Coronary artery (tissue), 2 donors: ENCODE data around the gene ALKBH8.
"Not testable (repeated sequence)": the region's sequence is repeated elsewhere in the genome, so short reads cannot be mapped to it uniquely, and the experiment has no call there.

Experiments
- DNase-seq: peaks from one replicate; pipeline ENCODE4 v3.0.0-alpha.2; 2017; ENCODE audit warnings: low spot score
- H3K27ac ChIP-seq, 2 donors: fragments of 200-600 bp; sonication (generic); one replicate each; pipeline ENCODE4 v1.5.1; 2016 to 2019
- H3K4me3 ChIP-seq: fragments of 200-600 bp; sonication (generic); 2 replicates; pipeline ENCODE4 v1.5.1; 2016; ENCODE audit warnings: mild to moderate bottlenecking, moderate library complexity
- TF ChIP-seq, protein P1 (sequence below): fragments of 200-600 bp; sonication (generic); IDR thresholded peaks from one replicate; pipeline ENCODE4 v1.5.1; 2019; ENCODE audit warnings: antibody characterized with exemption

The ALKBH8 gene

DNA sequence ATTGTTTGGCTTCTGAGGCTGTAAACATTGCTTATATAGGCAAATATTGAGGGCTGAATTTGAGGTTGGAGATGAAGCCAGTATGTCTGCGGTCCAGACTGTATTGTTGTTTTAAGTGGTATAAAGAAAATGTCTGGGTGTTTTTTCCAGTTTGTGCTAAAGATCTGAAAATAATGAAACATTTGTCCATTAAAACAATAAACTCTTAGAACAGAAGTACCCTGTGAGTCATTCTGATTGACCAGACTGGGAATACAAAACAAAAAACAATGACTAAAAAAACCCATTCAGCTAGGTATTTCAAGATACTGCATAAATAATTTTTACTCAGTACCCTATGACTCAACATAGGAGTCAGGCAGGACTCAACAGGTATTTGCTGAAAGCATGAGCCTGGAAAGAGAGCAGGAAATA is 20.4 kb downstream of the ALKBH8 start:
- Histone ChIP-seq H3K27ac (no peak overlapping the region), H3K4me3 (no peak overlapping the region)
- DNase-seq, result no peak
- TF ChIP-seq, protein P1, sequence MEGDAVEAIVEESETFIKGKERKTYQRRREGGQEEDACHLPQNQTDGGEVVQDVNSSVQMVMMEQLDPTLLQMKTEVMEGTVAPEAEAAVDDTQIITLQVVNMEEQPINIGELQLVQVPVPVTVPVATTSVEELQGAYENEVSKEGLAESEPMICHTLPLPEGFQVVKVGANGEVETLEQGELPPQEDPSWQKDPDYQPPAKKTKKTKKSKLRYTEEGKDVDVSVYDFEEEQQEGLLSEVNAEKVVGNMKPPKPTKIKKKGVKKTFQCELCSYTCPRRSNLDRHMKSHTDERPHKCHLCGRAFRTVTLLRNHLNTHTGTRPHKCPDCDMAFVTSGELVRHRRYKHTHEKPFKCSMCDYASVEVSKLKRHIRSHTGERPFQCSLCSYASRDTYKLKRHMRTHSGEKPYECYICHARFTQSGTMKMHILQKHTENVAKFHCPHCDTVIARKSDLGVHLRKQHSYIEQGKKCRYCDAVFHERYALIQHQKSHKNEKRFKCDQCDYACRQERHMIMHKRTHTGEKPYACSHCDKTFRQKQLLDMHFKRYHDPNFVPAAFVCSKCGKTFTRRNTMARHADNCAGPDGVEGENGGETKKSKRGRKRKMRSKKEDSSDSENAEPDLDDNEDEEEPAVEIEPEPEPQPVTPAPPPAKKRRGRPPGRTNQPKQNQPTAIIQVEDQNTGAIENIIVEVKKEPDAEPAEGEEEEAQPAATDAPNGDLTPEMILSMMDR, result no peak

DNA sequence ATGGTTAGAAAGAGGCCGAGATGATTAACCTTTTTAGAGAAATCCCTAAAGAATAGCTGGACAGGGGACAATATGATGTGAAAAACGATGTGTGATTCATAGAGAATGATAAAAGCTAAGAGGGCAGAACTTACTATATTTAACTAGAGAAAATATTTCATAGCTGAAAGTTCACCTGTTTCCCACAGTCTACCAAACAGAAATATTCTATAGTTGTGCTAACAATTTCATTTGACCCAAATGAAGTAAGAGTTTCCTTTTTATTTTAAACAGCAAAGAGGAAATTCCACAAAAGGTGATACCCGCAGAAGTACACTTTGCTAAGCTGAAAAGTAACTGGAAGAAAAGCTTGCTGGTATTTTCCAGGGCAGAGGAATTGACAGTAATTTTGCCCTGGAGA is 26.7 kb downstream of the ALKBH8 start:
- no peak for DNase-seq
- Histone ChIP-seq H3K4me3 (no peak overlapping the region), H3K27ac (no peak overlapping the region)
- TF ChIP-seq, protein P1, result no peak

DNA sequence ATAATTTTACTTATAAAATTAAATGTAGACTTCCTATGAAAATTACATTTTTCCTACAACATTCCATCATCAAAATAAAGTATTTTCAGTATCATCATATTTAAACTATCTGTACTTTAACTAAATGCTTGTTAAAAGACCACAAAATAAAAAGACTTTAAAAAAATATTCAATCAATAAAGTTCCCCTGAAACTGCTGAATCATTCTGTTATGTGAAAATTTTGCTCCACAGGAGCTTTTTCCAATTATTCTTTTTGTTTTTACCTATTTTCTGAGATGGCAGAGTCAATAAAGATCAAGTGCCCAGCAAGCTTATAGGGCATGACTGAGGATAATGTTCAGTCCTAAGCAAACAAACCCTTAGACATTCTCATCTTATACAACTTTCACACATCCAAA is 27.3 kb downstream of the ALKBH8 start:
- DNase-seq, result no peak
- Histone ChIP-seq H3K4me3 (no peak overlapping the region), H3K27ac (no peak overlapping the region)
- TF ChIP-seq, protein P1, result no peak

DNA sequence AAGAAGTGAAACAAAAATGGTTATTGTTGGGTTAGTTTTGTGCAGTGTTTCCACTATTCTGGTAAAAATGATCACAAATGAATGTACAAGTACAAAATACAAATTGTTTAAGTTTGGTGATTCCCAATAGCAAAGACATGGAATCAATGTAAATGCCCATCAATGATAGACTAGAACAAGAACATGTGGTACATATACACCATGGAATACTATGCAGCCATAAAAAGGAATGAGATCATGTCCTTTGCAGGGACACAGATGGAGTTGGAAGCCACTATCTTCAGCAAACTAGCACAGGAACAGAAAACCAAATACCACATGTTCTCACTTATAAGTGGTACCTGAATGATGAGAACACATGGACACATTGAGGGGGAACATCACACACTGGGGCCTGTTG is 28.4 kb downstream of the ALKBH8 start:
- H3K27ac ChIP-seq, H3K4me3 ChIP-seq, DNase-seq: not testable (repeated sequence)

DNA sequence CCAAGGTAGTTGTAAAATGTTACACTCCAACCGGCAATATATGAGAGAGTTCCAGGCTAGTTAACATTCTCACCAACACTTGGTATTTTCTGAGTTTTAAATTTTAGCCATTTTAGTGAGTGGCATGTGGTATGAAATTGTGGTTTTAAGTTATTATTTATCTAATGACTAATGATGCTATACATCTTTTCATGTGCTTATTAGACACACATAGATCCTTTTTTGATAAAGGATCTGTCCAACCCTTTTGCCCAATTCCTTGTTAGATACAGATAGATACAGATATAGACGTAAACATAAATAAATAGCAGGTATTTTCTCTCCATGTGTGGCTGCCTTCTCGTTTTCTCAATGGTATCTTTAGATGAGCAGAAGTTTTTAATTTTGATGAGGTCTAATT is 39.3 kb downstream of the ALKBH8 start:
- DNase-seq, result no peak
- TF ChIP-seq, protein P1, result no peak
- Histone ChIP-seq H3K4me3 (no peak overlapping the region), H3K27ac (no peak overlapping the region)

DNA sequence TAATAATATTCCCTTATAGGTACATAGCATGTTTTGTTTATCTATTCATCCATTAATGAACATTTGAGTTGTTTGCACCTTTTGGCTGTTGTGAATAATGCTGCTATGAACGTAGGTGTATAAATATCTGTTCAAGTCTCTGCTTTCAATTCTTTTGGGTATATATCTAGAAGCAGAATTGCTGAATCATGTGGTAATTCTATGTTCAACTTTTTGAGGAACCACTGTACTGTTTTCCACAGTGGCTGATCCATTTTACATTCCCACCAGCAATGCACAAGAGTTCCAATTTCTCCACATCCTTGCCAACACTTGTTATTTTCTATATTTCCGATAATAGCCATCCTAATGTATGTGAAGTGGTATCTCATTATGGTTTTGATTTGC is 56.7 kb downstream of the ALKBH8 start:
- DNase-seq, result no peak
- TF ChIP-seq, protein P1, result no peak
- Histone ChIP-seq H3K27ac (no peak overlapping the region), H3K4me3 (no peak overlapping the region)

DNA sequence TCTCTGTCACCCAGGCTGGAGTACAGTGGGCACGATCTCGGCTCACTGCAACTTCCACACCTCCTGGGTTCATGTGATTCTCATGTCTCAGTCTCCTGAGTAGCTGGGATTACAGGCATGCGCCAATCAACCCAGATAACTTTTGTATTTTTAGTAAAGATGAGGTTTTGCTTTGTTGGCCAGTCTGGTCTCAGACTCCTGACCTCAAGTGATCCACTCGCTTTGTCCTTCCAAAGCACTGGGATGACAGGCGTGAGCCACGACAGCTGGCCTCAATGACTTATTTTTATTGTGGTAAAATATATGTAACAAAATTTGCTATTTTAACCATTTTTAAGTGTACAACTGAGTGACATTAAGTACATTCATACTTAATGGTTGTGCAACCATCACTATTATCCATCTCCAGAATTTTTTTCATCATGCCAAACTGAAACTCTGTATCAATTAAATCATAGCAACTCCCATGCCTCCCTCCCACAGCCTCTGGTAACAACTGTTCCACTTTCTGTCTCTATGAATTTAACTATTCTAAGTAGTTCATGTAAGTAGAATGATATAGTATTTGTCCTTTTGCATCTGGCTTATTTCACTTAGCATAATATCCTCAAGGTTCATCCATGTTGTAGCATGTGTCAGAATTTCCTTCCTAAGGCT is 57.2 kb downstream of the ALKBH8 start:
- TF ChIP-seq, protein P1, result no peak
- no peak for DNase-seq
- Histone ChIP-seq H3K4me3 (no peak overlapping the region), H3K27ac (no peak overlapping the region)
